OCI-LY3 (cell line): Measurements from ENCODE around the gene MYRF.

Source experiments
- EZH2phosphoT487 ChIP-seq: fragments of 200-600 bp; shearing (Covaris generic); IDR thresholded peaks from 2 replicates; pipeline ENCODE4 v1.6.1; 2018; ENCODE audit warnings: antibody characterized with exemption, mixed run types, low read depth
- TF ChIP-seq, protein P1 (sequence below): fragments of 200-600, 300-600 bp; sonication (generic); IDR thresholded peaks from 2 replicates; pipeline ENCODE4 v1.5.1; 2014; ENCODE audit warnings: antibody characterized with exemption, low read length, low read depth

DNA sequence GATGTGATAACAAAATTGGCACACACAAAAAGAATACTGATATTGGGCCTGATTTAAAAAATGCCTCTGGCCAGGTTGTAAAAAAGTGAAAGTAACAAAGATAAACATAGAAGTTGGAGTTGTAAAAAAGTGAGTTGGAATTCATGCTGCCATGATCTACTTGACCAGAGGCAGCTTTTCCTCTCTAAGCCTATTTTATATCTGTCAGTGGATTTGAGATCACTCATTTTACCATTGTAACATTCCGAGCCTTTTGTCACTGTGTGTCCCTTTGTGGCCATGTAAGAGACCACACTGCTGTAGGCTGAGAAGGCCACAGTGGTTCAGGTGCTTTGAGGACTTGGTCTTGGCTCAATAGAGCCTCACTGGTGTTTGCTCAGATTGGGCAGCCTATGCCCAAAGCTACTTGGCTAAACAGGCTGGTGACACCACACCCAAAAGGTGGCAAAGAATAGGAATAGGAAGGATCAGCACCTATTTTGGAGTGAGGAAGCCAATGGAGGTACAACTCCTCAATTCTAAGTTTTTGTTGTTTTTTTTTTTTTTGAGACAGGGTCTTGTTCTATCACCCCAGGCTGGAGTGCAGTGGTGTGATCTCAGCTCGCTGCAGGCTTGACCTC is 47.3 kb downstream of the MYRF start:
- TF ChIP-seq, protein P1, sequence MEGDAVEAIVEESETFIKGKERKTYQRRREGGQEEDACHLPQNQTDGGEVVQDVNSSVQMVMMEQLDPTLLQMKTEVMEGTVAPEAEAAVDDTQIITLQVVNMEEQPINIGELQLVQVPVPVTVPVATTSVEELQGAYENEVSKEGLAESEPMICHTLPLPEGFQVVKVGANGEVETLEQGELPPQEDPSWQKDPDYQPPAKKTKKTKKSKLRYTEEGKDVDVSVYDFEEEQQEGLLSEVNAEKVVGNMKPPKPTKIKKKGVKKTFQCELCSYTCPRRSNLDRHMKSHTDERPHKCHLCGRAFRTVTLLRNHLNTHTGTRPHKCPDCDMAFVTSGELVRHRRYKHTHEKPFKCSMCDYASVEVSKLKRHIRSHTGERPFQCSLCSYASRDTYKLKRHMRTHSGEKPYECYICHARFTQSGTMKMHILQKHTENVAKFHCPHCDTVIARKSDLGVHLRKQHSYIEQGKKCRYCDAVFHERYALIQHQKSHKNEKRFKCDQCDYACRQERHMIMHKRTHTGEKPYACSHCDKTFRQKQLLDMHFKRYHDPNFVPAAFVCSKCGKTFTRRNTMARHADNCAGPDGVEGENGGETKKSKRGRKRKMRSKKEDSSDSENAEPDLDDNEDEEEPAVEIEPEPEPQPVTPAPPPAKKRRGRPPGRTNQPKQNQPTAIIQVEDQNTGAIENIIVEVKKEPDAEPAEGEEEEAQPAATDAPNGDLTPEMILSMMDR, result no peak
- TF ChIP-seq EZH2phosphoT487, result no peak
